Activated naive CD4-positive, alpha-beta T cell treated with anti-CD3 and anti-CD28 coated beads, Interleukin-2, amount 50 U/mL, for 24 hours (primary cell): Measurements from ENCODE around the gene ATP1A2.

Experiments
- H3K27ac Mint-ChIP-seq: one replicate; pipeline ENCODE4 v1.8.0; 2021; ENCODE audit warnings: mild to moderate bottlenecking, mixed read lengths
- H3K27me3 Mint-ChIP-seq: one replicate; pipeline ENCODE4 v1.8.0; 2021; ENCODE audit warnings: mixed read lengths
- H3K36me3 Mint-ChIP-seq: one replicate; pipeline ENCODE4 v1.8.0; 2021; ENCODE audit warnings: mixed read lengths
- H3K4me1 Mint-ChIP-seq: one replicate; pipeline ENCODE4 v1.8.0; 2021; ENCODE audit warnings: mixed read lengths
- H3K4me3 Mint-ChIP-seq: one replicate; pipeline ENCODE4 v1.8.0; 2021; ENCODE audit warnings: mild to moderate bottlenecking, mixed read lengths
- H3K9me3 Mint-ChIP-seq: one replicate; pipeline ENCODE4 v1.8.0; 2021; ENCODE audit warnings: mixed read lengths

Gene ATP1A2

GRCh38 chr1:160081261-160081936, 34.2 kb upstream of the ATP1A2 start, which contains the start of gene KCNJ9:
Gene KCNJ9, plus strand, starts transcription at chr1:160081538. Its CDS starts 2,493 bp downstream, at chr1:160084031.
- H3K27ac Mint-ChIP-seq: no peak within 1 kb of the TSS
- H3K4me1 Mint-ChIP-seq: peaks cover 17% of the 10 kb centered on the region
- no peaks in the 10 kb centered on the region for H3K9me3 Mint-ChIP-seq
- H3K36me3 Mint-ChIP-seq: no peaks in the 10 kb centered on the region
- H3K4me3 Mint-ChIP-seq: no peak within 1 kb of the TSS
- H3K27me3 Mint-ChIP-seq: peaks cover 36% of the 10 kb centered on the region

GRCh38 chr1:160082487-160082886, 33.1 kb upstream of the ATP1A2 start:
- Mint-ChIP-seq H3K36me3 (no peaks in the 10 kb centered on the region), H3K4me1 (peaks cover 17% of the 10 kb centered on the region), H3K9me3 (no peaks in the 10 kb centered on the region), H3K27ac (no peak overlapping the region), H3K4me3 (no peak overlapping the region), H3K27me3 (peaks cover 34% of the 10 kb centered on the region)

GRCh38 chr1:160082926-160083325, 32.6 kb upstream of the ATP1A2 start:
- H3K36me3 Mint-ChIP-seq: no peaks in the 10 kb centered on the region
- no peak overlapping the region for H3K27ac Mint-ChIP-seq
- peaks cover 33% of the 10 kb centered on the region for H3K27me3 Mint-ChIP-seq
- H3K4me3 Mint-ChIP-seq: peak overlapping the region; percentile 72
- H3K9me3 Mint-ChIP-seq: no peaks in the 10 kb centered on the region
- H3K4me1 Mint-ChIP-seq: peaks cover 17% of the 10 kb centered on the region

- no peak overlapping the region for H3K27ac Mint-ChIP-seq
- no peaks in the 10 kb centered on the region for H3K9me3 Mint-ChIP-seq
- peak overlapping the region; percentile 71 for H3K4me3 Mint-ChIP-seq
- no peaks in the 10 kb centered on the region for H3K36me3 Mint-ChIP-seq
- peaks cover 27% of the 10 kb centered on the region for H3K27me3 Mint-ChIP-seq
- peaks cover 14% of the 10 kb centered on the region for H3K4me1 Mint-ChIP-seq
These were observed 31.4 kb upstream of the ATP1A2 start for GRCh38 chr1:160083968-160084770.

GRCh38 chr1:160084771-160085321, 30.7 kb upstream of the ATP1A2 start:
- Mint-ChIP-seq H3K4me3 (peak overlapping the region; percentile 71), H3K27me3 (peaks cover 24% of the 10 kb centered on the region), H3K4me1 (peaks cover 14% of the 10 kb centered on the region), H3K27ac (no peak overlapping the region), H3K9me3 (no peaks in the 10 kb centered on the region), H3K36me3 (no peaks in the 10 kb centered on the region)

GRCh38 chr1:160085686-160086455, 29.7 kb upstream of the ATP1A2 start:
- peak overlapping the region; percentile 9 for H3K27ac Mint-ChIP-seq
- H3K4me3 Mint-ChIP-seq: peak overlapping the region; percentile 30
- H3K36me3 Mint-ChIP-seq: peaks cover 1% of the 10 kb centered on the region
- H3K4me1 Mint-ChIP-seq: peaks cover 14% of the 10 kb centered on the region
- peaks cover 14% of the 10 kb centered on the region for H3K27me3 Mint-ChIP-seq
- H3K9me3 Mint-ChIP-seq: no peaks in the 10 kb centered on the region

- Mint-ChIP-seq H3K4me3 (no peak overlapping the region), H3K27ac (no peak overlapping the region), H3K36me3 (peaks cover 1% of the 10 kb centered on the region), H3K27me3 (peaks cover 9% of the 10 kb centered on the region), H3K9me3 (no peaks in the 10 kb centered on the region), H3K4me1 (peaks cover 14% of the 10 kb centered on the region)
These were observed 29.1 kb upstream of the ATP1A2 start for GRCh38 chr1:160086456-160086892.

GRCh38 chr1:160087118-160087662, 28.4 kb upstream of the ATP1A2 start:
- Mint-ChIP-seq H3K4me3 (no peak overlapping the region), H3K9me3 (no peaks in the 10 kb centered on the region), H3K27ac (no peak overlapping the region), H3K4me1 (peaks cover 14% of the 10 kb centered on the region), H3K36me3 (peaks cover 4% of the 10 kb centered on the region), H3K27me3 (peaks cover 5% of the 10 kb centered on the region)

- Mint-ChIP-seq H3K9me3 (no peaks in the 10 kb centered on the region), H3K27ac (no peak overlapping the region), H3K27me3 (no peaks in the 10 kb centered on the region), H3K4me1 (peaks cover 21% of the 10 kb centered on the region), H3K4me3 (no peak overlapping the region), H3K36me3 (peaks cover 5% of the 10 kb centered on the region)
These were observed 25.7 kb upstream of the ATP1A2 start for GRCh38 chr1:160089883-160090282.

- Mint-ChIP-seq H3K27ac (no peak overlapping the region), H3K27me3 (no peaks in the 10 kb centered on the region), H3K9me3 (no peaks in the 10 kb centered on the region), H3K36me3 (peaks cover 5% of the 10 kb centered on the region), H3K4me3 (no peak overlapping the region), H3K4me1 (peaks cover 20% of the 10 kb centered on the region)
These were observed 24.8 kb upstream of the ATP1A2 start for GRCh38 chr1:160090760-160091159.

GRCh38 chr1:160091666-160092223, 23.8 kb upstream of the ATP1A2 start:
- no peak overlapping the region for H3K27ac Mint-ChIP-seq
- H3K36me3 Mint-ChIP-seq: peaks cover 5% of the 10 kb centered on the region
- H3K4me3 Mint-ChIP-seq: no peak overlapping the region
- H3K27me3 Mint-ChIP-seq: no peaks in the 10 kb centered on the region
- peaks cover 25% of the 10 kb centered on the region for H3K4me1 Mint-ChIP-seq
- H3K9me3 Mint-ChIP-seq: no peaks in the 10 kb centered on the region

GRCh38 chr1:160092366-160093068, 23.0 kb upstream of the ATP1A2 start:
- no peak overlapping the region for H3K27ac Mint-ChIP-seq
- H3K36me3 Mint-ChIP-seq: peaks cover 5% of the 10 kb centered on the region
- no peaks in the 10 kb centered on the region for H3K27me3 Mint-ChIP-seq
- H3K9me3 Mint-ChIP-seq: no peaks in the 10 kb centered on the region
- peaks cover 33% of the 10 kb centered on the region for H3K4me1 Mint-ChIP-seq
- no peak overlapping the region for H3K4me3 Mint-ChIP-seq

GRCh38 chr1:160093069-160093395, 22.5 kb upstream of the ATP1A2 start:
- Mint-ChIP-seq H3K9me3 (no peaks in the 10 kb centered on the region), H3K36me3 (peaks cover 5% of the 10 kb centered on the region), H3K4me3 (no peak overlapping the region), H3K4me1 (peaks cover 37% of the 10 kb centered on the region), H3K27me3 (no peaks in the 10 kb centered on the region), H3K27ac (no peak overlapping the region)

- peaks cover 37% of the 10 kb centered on the region for H3K4me1 Mint-ChIP-seq
- H3K4me3 Mint-ChIP-seq: no peak overlapping the region
- peak overlapping the region; percentile 70 for H3K27ac Mint-ChIP-seq
- H3K27me3 Mint-ChIP-seq: no peaks in the 10 kb centered on the region
- peaks cover 5% of the 10 kb centered on the region for H3K36me3 Mint-ChIP-seq
- H3K9me3 Mint-ChIP-seq: no peaks in the 10 kb centered on the region
These were observed 21.8 kb upstream of the ATP1A2 start for GRCh38 chr1:160093624-160094290.
